A673 (cell line): ENCODE results near the gene KCNC1. TPM values are rescaled to one million over a fixed set of nuclear protein-coding genes. Genes with fewer than 3 reads are reported as not detected.

Experiments
- BruUV-seq: library from RNA; stranded (reverse); fragments of 400-500 nt; replicated peaks from 2 replicates; lab custom pipeline; 2021; lab: Mats Ljungman, UMichigan
- CTCF ChIA-PET: fragments of 300-600 bp; sonication (Branson Sonifier 250); formaldehyde crosslinking; loops from one replicate; lab custom pipeline; 2022; ENCODE audit warnings: antibody characterized with exemption; lab: Charles Lee
- POLR2A ChIA-PET: fragments of 300-600 bp; sonication (Branson Sonifier 250); formaldehyde crosslinking; loops from one replicate; lab custom pipeline; 2022; ENCODE audit warnings: antibody characterized with exemption; ENCODE audit not compliant: low non-redundant PET; lab: Charles Lee
- DNase-seq: peaks from one replicate; pipeline ENCODE4 v3.0.0-alpha.2; 2015; ENCODE audit warnings: low spot score
- H3K27ac ChIP-seq: fragments of 200-600 bp; sonication (generic); 2 replicates; pipeline ENCODE4 v1.5.1; 2016; ENCODE audit warnings: mixed run types, low read depth, mild to moderate bottlenecking, mixed read lengths, antibody characterized with exemption, low read length; ENCODE audit not compliant: poor library complexity, severe bottlenecking
- H3K27me3 ChIP-seq: fragments of 200-600 bp; sonication (generic); replicated peaks from 2 replicates; pipeline ENCODE4 v1.6.1; 2017; ENCODE audit warnings: mixed run types, low read depth, mild to moderate bottlenecking, mixed read lengths, antibody characterized with exemption, low read length; ENCODE audit not compliant: insufficient read depth, poor library complexity
- H3K36me3 ChIP-seq: fragments of 200-600 bp; sonication (generic); 2 replicates; pipeline ENCODE4 v1.6.1; 2016; ENCODE audit warnings: mixed run types, mild to moderate bottlenecking, mixed read lengths, antibody characterized with exemption, low read length; ENCODE audit not compliant: insufficient read depth, poor library complexity, severe bottlenecking
- H3K4me1 ChIP-seq: fragments of 200-600 bp; sonication (generic); 2 replicates; pipeline ENCODE4 v1.6.1; 2017; ENCODE audit warnings: mixed run types, mild to moderate bottlenecking, mixed read lengths, antibody characterized with exemption, low read length; ENCODE audit not compliant: insufficient read depth, poor library complexity, severe bottlenecking
- H3K4me3 ChIP-seq: fragments of 200-600 bp; sonication (generic); 2 replicates; pipeline ENCODE4 v1.5.1; 2016; ENCODE audit warnings: low read depth, mixed run types, mild to moderate bottlenecking, mixed read lengths, low read length; ENCODE audit not compliant: poor library complexity, severe bottlenecking
- H3K9me3 ChIP-seq: fragments of 200-600 bp; sonication (generic); 2 replicates; pipeline ENCODE4 v1.6.1; 2016; ENCODE audit warnings: mixed run types, low read depth, mild to moderate bottlenecking, mixed read lengths, antibody characterized with exemption, low read length; ENCODE audit not compliant: poor library complexity, severe bottlenecking
- EZH2 ChIP-seq: fragments of 200-600 bp; sonication (generic); IDR thresholded peaks from 2 replicates; pipeline ENCODE4 v1.6.1; 2017; ENCODE audit warnings: borderline replicate concordance, low read depth, mild to moderate bottlenecking, mixed read lengths, antibody characterized with exemption, low read length; ENCODE audit not compliant: poor library complexity, severe bottlenecking
- intact Hi-C: fragments of 100-400 bp; cut with micrococcal nuclease; formaldehyde crosslinking; loops from one replicate; pipeline ENCODE4 v1.10.0; 2022; ENCODE audit not compliant: unreplicated experiment
- total RNA-seq: library from RNA; stranded (reverse); gene quantifications from 2 replicates; pipeline ENCODE4 v1.2.3, GENCODE V29; 2021
- TF ChIP-seq, protein P1 (sequence below): fragments of 300-800, 200-600 bp; sonication (generic); conservative IDR thresholded peaks from 2 replicates; pipeline ENCODE4 v1.5.1; 2017; ENCODE audit warnings: low read depth, mild to moderate bottlenecking, antibody characterized with exemption, low read length, moderate library complexity, mixed read lengths

KCNC1 gene
- total RNA-seq, 1 experiment from 2014 or later = 0.09 TPM

DNA sequence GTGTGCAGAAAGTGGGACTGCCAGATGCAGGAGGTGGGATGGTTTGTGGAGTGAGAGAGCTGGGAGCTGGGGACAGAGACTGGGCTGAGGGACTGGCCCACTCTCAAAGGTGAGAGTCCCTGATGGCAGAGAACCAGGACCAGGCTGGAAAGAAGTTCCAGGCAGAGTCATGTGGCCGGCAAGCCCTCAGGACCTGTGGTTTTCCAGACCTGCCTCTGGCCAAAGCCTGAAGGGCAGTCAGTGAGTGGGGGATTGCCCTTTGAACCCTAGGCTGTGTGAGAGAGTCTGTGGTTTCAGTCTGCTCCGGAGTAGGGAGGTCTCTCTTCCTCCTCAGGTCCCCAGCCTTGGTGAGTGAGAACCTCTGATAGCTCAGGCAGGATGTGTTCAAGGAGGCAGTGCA, 17.0 kb downstream of the KCNC1 start:
- no peaks in the 10 kb centered on the region for H3K9me3 ChIP-seq
- H3K4me3 ChIP-seq = no peak overlapping the region
- TF ChIP-seq, protein P1, sequence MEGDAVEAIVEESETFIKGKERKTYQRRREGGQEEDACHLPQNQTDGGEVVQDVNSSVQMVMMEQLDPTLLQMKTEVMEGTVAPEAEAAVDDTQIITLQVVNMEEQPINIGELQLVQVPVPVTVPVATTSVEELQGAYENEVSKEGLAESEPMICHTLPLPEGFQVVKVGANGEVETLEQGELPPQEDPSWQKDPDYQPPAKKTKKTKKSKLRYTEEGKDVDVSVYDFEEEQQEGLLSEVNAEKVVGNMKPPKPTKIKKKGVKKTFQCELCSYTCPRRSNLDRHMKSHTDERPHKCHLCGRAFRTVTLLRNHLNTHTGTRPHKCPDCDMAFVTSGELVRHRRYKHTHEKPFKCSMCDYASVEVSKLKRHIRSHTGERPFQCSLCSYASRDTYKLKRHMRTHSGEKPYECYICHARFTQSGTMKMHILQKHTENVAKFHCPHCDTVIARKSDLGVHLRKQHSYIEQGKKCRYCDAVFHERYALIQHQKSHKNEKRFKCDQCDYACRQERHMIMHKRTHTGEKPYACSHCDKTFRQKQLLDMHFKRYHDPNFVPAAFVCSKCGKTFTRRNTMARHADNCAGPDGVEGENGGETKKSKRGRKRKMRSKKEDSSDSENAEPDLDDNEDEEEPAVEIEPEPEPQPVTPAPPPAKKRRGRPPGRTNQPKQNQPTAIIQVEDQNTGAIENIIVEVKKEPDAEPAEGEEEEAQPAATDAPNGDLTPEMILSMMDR = no peak
- no peak for TF ChIP-seq EZH2
- no peak overlapping the region for H3K27ac ChIP-seq
- no peaks in the 10 kb centered on the region for H3K4me1 ChIP-seq
- intact Hi-C loops = no loop called here
- ChIA-PET CTCF (no interaction called here), POLR2A (no interaction called here)
- no peak for DNase-seq
- no TSS peak for BruUV-seq
- H3K27me3 ChIP-seq = peaks cover 7% of the 10 kb centered on the region
- H3K36me3 ChIP-seq = no peaks in the 10 kb centered on the region

DNA sequence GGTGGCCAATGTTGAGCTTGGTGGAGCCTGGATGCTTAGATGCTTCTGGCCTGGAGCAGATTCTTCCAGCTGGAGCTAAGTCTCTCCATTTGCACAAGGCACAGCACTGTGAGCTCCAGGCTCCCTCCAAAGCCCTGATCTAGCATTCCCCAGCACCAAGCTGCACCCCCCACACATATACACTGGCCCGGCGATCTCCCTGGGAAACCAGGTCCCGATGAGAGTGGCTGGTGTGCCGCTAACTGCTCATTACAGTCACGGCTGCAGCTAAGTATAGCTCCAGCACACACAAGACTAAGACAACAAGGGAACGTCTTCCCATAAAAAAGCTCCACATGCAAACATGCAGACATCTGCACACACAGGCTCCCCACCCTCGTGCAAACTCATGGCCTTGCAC, 17.6 kb downstream of the KCNC1 start:
- intact Hi-C loops = no loop called here
- peaks cover 7% of the 10 kb centered on the region for H3K27me3 ChIP-seq
- POLR2A ChIA-PET = interaction anchor here (0.5 kb wide), 1 partner anchor 328 kb away, joined by 3 read pairs; no protein-coding TSS in a partner anchor
- H3K9me3 ChIP-seq = no peaks in the 10 kb centered on the region
- no peaks in the 10 kb centered on the region for H3K4me1 ChIP-seq
- no TSS peak for BruUV-seq
- H3K27ac ChIP-seq = no peak overlapping the region
- no peak overlapping the region for H3K4me3 ChIP-seq
- CTCF ChIA-PET = no interaction called here
- no peak for DNase-seq
- TF ChIP-seq, protein P1 = no peak
- TF ChIP-seq EZH2 = no peak
- H3K36me3 ChIP-seq = no peaks in the 10 kb centered on the region

DNA sequence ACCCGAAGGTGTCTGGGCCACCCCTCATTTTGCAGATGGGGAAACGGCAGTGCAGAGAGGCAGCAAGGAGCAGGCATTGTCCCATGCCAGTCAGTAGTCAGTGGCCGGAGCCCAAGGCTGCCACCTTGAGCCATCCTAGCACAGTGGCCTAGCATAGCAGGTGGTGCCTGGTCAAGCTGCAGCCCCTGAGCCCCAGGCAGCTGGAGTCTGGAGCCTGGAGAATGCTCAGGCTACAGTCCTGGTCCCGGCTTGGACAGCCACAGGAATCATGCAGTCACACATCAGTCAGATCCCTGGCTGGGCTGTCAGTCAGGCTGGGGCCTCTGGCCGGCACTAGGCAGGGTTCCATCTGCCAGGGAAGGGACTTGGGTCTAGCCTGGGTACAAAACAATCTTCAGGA, 18.6 kb downstream of the KCNC1 start:
- Histone ChIP-seq H3K4me3 (no peak overlapping the region), H3K9me3 (no peaks in the 10 kb centered on the region), H3K4me1 (no peaks in the 10 kb centered on the region), H3K27me3 (peaks cover 7% of the 10 kb centered on the region), H3K36me3 (no peaks in the 10 kb centered on the region), H3K27ac (no peak overlapping the region)
- BruUV-seq = no TSS peak
- no peak for DNase-seq
- TF ChIP-seq, protein P1 = no peak
- TF ChIP-seq EZH2 = no peak
- ChIA-PET POLR2A (no interaction called here), CTCF (no interaction called here)
- intact Hi-C loops = no loop called here
